ENCODE data around the gene TPSB2.

GRCh38 chr16:1224558-1224957, 5.4 kb downstream of the TPSB2 start:
- TF ChIP-seq CTCF (IDR thresholded peaks at IDR 0.05; ENCODE audit: low read depth, low read length, poor library complexity, severe bottlenecking) (no peak), EZH2phosphoT487 (IDR thresholded peaks at IDR 0.05; ENCODE audit: borderline replicate concordance, low read length) (no peak)

All from DOHH2 (cell line).